CD1c-positive myeloid dendritic cell (primary cell): ENCODE measurements around the gene MSLN.

ENCODE experiments used
- DNase-seq: peaks from one replicate; pipeline ENCODE4 v3.0.0-alpha.2; 2016; ENCODE audit errors: extremely low spot score

MSLN gene

DNA sequence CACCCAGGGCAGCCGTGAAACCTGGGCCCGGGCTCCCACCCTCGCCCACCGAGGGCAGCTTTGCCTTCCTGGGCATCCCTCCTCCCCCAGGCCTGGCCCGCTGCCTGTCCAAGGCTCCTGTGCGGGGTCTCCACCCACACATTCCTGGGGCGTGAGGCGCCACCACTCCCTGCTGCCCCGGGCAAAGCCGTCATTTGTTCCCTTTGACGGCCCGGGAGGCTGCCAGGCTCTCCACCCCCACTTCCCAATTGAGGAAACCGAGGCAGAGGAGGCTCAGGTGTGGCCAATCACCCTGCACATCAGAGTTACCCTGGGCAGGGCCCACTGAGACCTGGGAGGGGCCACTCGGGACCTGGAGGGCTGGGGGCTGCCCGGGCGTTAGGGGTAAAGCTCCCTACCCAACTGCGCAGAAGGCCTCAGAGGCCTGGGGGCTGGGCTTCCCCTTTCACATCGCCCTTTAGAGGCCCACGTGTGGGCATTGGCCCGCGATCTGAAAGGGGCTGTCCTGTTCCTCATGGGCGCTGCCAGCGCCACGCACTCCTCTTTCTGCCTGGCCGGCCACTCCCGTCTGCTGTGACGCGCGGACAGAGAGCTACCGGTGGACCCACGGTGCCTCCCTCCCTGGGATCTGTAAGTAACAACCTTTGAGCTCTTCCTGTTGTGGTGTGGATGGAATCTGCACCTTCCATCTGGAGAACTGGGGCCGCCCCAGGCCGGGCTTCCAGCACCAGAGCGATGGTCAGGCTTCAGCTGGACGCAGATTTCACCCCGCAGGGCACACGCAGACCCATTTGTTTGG, at the start of gene MSLN:
TSS of gene MSLN (plus strand) at position 190 of the 799 bp plus-strand sequence. CDS start 1,947 bp downstream, outside the sequence.
- DNase-seq: no peak

DNA sequence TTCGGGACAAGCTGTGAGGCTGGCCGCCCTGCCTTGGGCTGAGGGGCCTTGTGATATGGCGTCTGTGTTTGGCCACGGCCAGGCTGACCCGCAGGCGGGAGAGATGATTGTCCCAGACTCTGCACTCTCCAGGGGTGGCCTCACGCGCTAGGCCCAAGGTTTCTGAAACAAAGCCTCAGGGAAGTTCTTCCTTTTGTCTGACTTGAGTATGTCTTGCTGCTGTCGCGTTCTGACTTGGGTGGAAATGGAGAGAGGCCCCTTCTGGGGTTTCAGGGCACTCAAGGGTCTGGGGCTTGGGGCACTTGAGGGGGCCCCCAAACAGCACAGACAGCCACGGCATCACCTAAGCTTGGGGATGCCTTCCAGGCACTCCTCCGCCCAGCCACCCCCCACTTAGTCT, 49.5 kb upstream of the MSLN start:
- no peak for DNase-seq

DNA sequence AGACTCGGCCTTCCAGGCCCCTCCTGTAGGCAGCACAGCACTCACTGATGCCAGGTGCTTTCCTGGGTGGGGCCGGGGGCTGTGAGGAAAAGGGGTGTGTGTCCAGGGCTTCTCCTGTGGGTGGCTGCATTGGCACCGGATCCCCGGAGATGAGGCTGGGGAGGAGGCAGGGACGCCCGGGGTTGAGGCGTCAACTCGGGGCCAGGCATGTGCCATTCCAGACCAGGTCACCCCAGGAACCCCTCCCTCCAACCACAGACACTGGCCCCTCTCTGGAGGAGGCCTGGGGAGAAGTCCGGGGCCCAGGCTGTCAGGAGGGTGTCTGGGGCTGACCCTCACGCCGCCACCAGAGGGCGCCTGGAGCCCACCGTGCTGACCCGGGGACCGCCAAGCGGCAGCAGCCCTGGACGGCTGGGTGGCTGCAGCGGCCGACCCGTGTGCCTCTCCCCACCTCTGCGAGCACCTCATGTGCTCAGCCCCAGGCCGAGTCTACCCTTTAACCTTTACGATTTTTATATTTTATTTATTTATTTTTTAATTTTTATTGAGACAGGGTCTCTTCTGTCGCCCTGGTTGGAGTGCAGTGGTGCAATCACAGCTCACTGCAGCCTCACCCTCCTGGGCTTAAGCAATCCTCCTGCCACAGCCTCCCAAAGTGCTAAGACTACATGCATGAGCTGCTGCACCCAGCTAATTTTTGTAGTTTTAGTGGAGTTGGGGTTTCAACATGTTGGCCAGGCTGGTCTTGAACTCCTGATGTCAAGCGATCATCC, 48.8 kb upstream of the MSLN start:
- DNase-seq: peak; percentile 83

DNA sequence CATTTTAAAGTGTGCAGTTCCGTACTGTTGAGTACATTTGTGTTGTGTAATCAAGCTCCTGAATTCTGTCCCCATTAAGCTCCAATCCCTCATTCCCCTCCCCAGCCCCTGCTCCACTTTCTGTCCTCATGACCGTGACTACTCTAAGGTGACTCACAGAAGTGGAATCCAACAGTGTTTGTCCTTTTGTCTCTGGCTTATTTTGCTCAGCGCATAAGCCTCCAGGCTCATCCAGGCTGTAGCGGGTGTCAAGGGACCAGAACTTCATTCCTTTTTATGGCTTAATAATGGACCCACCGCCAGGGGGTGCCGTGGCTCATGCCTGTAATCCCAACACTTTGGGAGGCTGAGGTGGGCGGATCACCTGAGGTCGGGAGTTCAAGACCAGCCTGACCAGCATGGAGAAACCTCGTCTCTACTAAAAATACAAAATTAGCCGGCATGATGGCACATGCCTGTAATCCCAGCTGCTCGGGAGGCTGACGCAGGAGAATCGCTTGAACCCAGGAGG, 47.7 kb upstream of the MSLN start:
- peak; percentile 61 for DNase-seq

DNA sequence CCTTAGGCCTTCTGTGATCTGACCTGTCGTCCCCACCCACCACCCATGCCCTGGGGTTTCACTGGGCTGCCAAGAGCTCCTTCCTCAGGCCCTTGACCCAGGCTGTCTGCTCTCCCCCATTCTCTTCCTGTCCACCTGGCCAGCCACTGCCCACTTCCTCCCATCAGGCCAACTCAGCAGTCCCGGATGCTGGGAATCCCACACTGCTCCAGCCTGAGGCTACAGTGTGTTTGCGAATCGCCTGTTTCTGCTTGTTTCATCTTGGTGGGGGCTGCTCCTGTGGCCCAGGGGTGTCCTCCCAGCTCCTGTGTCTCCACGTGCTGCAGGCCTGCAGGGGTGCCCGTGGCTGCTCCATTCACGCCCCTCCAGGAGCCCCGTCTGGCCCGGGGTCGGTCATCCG, 46.5 kb upstream of the MSLN start:
- DNase-seq: no peak

DNA sequence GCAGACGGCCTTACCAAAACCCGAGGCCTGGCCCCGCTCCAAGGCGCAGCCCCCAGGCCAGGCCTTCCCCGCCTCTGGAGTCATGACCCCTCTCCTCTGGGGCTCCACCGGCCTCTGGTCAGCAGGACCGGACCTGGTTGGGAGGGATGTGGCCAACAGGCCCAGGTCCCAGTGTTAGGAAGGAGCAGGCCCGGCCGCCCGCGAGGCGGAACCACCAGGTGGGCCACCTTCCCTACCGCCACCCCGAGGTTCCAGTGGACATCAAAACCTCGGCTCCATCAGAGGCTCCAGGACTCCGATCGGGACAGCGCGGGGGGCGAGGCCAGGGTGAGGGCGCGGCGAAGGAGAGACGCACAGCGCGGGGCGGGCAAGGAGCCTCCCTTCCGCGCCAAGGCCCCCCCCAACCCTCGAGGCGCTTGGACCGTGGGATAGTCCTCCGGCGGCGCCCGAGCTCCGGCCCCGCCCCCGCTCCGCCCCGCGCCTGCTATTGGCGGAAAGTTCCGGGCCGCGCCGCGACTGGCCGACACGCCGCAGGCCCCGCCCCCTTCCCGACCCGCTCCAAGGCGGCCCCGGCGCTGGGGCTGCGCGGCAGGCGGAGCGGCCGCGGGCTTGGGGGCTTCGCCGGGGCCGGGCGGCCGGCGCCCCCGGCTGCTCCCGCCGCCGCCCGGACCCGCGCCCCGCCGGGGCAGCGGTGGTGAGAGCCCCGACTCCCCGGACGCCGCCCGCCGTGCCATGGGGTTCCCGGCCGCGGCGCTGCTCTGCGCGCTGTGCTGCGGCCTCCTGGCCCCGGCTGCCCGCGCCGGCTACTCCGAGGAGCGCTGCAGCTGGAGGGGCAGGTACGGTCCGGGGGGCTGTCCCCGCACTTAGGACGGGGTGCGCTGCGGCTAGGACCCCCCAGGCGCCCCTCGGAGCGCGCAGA, 45.7 kb upstream of the MSLN start, which contains the start of gene METRN:
TSS of gene METRN (plus strand) at position 561 of the 919 bp plus-strand sequence. CDS start at position 733, 172 bp downstream.
- peak; percentile 94 for DNase-seq

DNA sequence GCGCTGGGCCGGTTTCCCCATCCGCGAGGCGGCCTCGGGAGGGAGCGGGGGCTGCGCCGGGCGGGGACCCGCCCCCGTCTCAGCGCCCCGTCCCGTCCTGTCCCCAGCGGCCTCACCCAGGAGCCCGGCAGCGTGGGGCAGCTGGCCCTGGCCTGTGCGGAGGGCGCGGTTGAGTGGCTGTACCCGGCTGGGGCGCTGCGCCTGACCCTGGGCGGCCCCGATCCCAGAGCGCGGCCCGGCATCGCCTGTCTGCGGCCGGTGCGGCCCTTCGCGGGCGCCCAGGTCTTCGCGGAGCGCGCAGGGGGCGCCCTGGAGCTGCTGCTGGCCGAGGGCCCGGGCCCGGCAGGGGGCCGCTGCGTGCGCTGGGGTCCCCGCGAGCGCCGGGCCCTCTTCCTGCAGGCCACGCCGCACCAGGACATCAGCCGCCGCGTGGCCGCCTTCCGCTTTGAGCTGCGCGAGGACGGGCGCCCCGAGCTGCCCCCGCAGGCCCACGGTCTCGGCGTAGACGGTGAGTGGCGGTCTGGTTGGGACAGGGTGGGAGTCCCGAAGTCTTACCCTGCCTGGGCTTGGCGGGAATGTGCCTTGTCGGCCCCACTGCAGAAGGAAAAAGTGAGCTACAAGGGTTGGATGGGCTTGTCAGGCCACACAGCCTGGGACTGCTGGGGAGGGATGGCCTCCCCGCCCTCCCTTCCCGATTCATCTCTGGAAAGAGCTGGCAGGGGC, 44.9 kb upstream of the MSLN start:
- DNase-seq: peak; percentile 19

DNA sequence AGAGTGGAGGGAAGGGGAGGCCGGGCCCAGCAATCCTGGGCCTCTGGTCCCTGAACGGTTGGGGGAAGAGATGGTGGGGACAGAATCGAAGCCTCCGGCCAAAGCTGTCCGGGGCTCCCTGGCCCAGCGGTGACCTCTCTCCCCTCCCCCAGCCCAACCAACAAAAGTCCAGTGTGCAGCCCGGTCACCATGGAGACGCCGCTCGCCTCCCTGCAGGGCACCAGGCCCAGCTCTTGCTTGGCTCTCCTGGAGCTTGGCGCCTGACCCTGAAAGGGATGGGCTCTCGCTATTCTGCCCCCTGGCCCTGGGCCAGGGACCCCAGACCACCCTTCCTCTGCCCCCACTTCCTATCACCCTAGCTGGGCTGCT, 44.4 kb upstream of the MSLN start:
- DNase-seq: no peak

DNA sequence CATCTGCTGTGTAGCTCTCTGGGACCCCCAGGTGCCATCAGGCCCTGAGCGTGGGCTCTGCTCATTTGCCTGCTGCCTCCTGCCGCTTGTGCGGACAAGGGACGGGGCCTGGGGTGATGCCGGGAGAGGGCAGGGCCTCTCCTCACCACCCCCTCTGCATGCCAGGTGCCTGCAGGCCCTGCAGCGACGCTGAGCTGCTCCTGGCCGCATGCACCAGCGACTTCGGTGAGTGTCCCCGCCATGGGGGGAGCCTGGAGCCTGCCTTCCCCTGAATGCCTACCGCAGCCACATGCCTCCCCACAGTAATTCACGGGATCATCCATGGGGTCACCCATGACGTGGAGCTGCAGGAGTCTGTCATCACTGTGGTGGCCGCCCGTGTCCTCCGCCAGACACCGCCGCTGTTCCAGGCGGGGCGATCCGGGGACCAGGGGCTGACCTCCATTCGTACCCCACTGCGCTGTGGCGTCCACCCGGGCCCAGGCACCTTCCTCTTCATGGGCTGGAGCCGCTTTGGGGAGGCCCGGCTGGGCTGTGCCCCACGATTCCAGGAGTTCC, 43.7 kb upstream of the MSLN start:
- no peak for DNase-seq

DNA sequence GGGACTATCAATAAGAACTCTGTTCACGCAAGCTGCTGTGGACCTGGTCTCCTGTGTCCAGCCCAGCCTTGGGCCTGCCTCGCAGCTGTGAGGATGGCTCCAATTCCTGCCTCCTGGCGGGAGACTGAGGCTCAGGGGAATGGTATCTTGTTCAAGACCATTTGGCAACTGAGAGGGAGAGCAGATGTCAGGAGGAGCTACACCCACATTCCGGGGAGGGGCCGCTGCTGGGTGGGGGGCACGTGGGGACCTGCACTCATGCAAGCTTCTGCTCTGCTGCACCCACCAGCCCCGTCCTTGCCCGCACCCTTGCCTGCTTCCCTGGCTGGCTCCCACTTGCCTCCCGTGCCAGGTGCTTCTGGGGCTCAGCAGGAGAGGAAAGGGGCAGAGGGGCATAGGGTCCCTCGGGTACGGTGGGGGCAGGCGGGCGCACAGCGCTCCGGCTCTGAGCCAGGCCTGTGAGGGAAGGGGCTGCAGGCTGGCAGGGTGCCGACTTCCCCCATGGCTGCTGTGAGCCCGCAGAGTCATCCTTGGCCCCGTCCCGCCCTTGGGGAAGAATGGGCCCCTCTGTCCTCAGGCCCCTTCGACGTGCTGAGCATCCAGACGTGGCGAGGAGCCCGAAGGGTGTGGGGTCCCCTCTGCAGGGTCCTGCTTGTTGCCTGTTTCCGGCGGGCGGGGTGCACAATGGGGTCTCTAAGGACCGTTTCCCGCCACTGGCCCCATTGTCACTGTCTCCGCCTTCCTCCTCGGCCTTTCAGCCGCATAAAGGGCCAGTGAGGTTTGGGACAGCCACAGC, 42.9 kb upstream of the MSLN start:
- DNase-seq: no peak

DNA sequence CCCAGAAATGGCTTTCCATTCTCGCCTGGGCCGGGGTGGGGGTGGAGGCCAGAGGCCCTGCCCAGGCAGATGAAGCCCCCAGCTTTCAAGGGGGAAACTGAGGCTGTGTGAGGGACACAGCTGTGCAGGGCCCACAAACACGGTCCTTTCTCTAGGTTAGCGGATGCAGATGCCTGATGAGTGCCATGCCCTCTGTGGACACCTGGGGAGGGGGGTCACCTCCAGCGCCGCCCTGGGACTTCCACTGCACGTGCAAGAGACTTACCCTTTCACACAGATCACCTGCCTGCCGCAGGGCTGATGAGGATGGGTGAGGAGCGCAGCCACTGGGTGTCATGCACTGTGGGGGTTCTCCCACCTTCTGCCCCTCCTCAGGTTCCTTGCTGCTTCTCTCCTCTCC, 42.1 kb upstream of the MSLN start:
- no peak for DNase-seq

DNA sequence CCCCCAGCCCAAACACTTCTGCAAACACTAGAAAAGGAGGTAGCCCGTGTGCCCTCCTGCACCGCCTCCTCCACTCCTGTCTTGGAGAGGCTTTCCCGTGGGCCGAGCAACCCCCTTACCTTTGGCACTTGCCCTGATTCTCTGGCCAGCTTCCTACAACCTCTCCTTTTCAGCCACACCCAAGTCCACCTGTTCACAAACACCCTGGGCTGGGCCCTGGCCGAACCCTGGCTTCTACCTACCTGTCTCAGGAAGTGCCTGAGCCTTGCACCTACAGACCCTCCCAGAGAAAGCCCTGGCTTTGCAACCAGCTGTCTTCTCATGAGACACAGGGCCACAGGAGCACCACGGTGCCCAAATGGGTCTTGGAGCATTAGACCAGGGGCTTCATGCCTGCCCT, 41.6 kb upstream of the MSLN start:
- no peak for DNase-seq

DNA sequence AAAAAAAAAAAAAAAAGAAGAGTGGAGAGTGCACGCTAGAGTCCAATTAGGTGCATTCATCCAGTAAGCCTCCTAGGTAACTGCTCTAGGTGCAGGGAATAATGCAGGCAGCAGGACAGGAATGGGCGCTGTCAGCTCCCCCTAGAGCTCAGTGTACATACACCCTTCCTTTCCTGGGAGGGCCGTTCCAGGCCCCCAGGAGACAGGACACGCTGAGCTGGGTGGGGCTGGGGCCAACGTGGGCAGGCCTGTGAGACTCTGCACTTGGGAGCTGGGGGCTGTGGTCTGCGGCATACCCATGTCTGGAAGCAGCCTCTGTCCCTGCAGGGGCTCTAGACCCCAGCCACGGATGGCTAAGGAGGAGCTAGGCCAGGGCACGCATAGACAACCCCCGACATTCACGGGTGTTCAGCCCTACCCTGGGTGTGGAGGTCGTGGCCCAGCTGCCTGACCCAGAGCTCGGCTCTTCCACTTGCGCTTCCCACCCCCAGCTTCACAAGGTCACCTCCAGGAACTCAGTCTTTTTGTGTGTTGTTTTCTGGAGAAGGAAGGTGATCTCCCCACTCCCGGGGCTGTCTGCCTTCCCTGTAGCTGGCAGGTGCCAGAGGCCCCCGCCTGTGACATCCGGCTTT, 40.6 kb upstream of the MSLN start:
- DNase-seq: no peak

DNA sequence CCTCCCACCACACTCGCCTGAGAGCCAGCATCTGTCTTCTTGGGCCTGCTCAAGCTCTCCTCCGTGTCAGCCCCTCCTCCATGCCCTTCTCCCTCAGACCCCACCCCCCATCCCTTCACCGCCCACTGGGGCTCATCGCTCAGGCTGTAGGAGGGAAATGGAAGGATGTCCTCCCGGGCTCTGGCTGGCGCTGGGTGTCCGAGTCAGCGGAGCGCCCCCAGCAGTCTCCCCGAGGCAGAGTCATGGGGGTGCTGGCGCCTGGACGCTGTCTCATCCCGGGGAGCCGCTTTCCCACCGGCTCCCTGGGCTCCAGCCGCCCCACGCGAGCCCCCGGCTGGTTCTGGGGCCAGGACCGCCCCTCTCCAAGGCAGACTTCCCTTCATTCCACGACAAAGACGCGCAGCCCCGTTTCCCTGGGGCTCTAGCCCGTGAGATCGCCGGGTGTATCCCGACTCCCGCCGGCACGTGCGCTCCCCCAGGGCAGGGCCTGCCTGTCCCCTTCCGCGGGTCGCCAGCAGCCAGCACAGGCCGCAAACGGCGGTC, 40.0 kb upstream of the MSLN start:
- peak; percentile 45 for DNase-seq

DNA sequence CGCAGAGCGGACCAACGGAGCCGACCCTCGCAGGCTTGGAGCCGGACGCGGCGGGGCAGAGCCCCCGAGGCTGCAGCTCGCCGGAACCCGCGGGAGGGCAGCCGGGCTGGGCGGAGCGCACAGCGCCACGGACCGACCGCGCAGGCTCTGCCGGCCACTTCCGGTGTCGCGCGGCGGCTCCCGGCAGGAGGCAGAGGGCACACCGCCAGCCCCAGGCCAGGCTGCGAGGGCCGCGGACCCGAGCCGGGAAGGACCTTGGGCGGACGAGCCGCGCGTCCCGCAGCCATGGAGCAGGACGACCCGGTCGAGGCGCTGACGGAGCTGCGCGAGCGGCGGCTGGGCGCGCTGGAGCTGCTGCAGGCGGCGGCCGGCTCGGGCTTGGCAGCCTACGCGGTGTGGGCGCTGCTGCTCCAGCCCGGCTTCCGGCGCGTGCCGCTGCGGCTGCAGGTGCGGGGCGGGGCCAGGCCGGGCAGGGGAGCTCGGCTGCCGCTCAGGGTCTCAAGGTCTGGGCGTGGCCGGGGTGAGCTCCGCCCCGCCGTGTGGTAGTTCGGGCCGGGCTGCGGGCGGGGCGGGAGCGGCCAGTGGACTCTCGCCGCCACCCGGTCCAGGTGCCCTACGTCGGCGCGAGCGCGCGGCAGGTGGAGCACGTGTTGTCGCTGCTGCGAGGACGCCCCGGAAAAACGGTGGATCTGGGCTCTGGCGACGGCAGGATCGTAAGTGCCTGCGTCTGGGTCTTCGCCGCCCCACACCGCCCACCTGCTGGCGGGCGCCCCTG, 39.4 kb upstream of the MSLN start, which contains the start of gene ANTKMT:
TSS of gene ANTKMT (plus strand) at position 157 of the 775 bp plus-strand sequence. CDS start at position 286, 129 bp downstream.
- peak; percentile 76 for DNase-seq

DNA sequence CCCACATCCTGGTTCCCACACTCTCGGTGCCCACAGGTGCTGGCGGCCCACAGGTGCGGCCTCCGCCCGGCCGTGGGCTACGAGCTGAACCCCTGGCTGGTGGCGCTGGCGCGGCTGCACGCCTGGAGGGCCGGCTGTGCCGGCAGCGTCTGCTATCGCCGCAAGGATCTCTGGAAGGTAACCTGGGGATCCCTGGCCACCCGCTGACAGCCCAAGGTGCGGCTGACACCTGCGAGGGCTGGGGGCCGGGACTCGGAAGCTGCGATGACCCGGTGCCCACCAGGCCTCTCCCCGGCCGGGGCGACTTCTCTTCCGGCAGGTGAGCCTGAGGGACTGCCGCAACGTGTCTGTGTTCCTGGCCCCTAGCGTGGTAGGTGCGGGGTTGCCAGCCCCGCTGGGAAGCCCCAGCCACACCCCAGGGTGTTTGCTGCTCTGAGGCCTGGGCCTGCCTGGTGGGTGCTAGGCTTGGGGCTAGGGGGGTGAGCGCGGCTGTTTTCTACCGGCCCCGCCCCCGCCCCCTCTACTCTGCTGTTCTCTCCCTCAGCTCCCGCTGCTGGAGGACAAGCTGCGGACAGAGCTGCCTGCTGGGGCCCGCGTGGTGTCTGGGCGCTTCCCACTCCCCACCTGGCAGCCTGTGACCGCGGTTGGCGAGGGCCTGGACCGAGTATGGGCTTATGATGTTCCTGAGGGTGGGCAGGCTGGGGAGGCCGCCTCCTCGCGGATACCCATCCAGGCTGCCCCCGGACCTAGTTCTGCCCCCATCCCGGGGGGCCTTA, 38.6 kb upstream of the MSLN start:
- DNase-seq: no peak

DNA sequence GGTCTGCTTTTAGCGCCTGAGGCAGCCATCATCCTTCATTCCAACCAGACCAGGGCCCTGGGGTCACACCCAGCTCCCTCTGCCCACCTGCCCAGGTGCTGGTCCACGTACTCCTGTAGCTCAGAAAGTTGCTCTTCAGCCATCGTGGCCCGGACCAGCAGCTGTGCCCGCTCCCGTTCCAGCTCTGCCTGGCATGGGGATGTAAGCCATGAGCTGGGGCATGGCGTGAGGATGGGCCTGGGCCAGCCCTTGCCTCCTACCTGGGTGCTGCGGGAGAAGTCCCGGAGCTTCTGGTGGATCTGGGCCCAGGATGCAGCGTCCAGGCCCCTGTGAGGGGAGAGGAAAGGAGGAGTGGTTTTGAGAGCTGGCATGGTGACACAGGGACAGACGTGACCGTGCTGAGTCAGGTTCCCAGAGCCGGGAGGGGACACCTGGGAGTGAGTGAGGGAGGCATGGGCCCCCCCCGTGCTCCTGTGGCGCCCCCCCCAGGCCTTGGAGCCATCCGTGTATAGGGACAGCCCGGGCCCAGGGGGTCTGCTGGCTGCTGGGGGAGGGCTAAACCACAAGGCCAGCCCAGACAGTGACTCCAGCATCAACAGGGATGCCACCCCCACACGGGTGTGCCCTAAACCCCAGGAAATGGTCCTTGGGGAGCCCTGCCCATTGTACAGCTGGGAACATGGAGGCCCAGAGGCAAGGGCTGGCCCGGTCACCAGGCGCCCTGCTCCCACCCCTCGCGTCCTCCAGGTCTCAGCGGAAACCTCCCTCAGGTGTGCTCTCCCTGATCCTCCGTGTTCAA, 37.5 kb upstream of the MSLN start:
- no peak for DNase-seq
